HG03439 (cell line): Measurements from ENCODE around the gene AFF3.

Source experiments
- ATAC-seq: cut with Tn5 transposase; IDR thresholded peaks from one replicate; pipeline ENCODE4 v1.9.1; 2021; ENCODE audit warnings: mild to moderate bottlenecking, moderate library complexity; ENCODE audit not compliant: unreplicated experiment

Gene AFF3

GRCh38 chr2:100013892-100014677 lies 128.3 kb downstream of the AFF3 start:
- no peak for ATAC-seq

- no peak for ATAC-seq
Observed at GRCh38 chr2:100012561-100012960, 129.8 kb downstream of the AFF3 start.

- no peak for ATAC-seq
Observed at GRCh38 chr2:100011272-100011731, 131.1 kb downstream of the AFF3 start.

- ATAC-seq: no peak
Observed at GRCh38 chr2:100010606-100011005, 131.8 kb downstream of the AFF3 start.

GRCh38 chr2:100009743-100010142 lies 132.6 kb downstream of the AFF3 start:
- no peak for ATAC-seq

- ATAC-seq: no peak
Observed at GRCh38 chr2:100008956-100009355, 133.4 kb downstream of the AFF3 start.

GRCh38 chr2:100006516-100006915 lies 135.9 kb downstream of the AFF3 start:
- no peak for ATAC-seq

GRCh38 chr2:100004959-100005387 lies 137.4 kb downstream of the AFF3 start:
- ATAC-seq: no peak

GRCh38 chr2:100004348-100004884 lies 138.0 kb downstream of the AFF3 start:
- ATAC-seq: no peak

GRCh38 chr2:100002059-100002458 lies 140.3 kb downstream of the AFF3 start:
- no peak for ATAC-seq

GRCh38 chr2:100000915-100001707 lies 141.3 kb downstream of the AFF3 start:
- no peak for ATAC-seq

GRCh38 chr2:99998651-99999320 lies 143.6 kb downstream of the AFF3 start:
- ATAC-seq: no peak

GRCh38 chr2:99989905-99990304 lies 152.5 kb downstream of the AFF3 start:
- no peak for ATAC-seq

GRCh38 chr2:99988599-99988998 lies 153.8 kb downstream of the AFF3 start:
- ATAC-seq: no peak

GRCh38 chr2:99987160-99987559 lies 155.2 kb downstream of the AFF3 start:
- no peak for ATAC-seq

- no peak for ATAC-seq
Observed at GRCh38 chr2:99984799-99985515, 157.4 kb downstream of the AFF3 start.

- ATAC-seq: no peak
Observed at GRCh38 chr2:99982744-99983143, 159.6 kb downstream of the AFF3 start.

GRCh38 chr2:99981840-99982239 lies 160.6 kb downstream of the AFF3 start:
- ATAC-seq: no peak

- no peak for ATAC-seq
Observed at GRCh38 chr2:99980176-99980575, 162.2 kb downstream of the AFF3 start.

GRCh38 chr2:99977966-99978365 lies 164.4 kb downstream of the AFF3 start:
- ATAC-seq: no peak

GRCh38 chr2:99975386-99975785 lies 167.0 kb downstream of the AFF3 start:
- no peak for ATAC-seq
